ENCODE measurements around the gene CCDC102B. TPM values are rescaled to one million over a fixed set of nuclear protein-coding genes. Genes with fewer than 3 reads are reported as not detected.

Gene CCDC102B
- total RNA-seq, 1 donor from 2014 or later: 8.1 TPM

DNA sequence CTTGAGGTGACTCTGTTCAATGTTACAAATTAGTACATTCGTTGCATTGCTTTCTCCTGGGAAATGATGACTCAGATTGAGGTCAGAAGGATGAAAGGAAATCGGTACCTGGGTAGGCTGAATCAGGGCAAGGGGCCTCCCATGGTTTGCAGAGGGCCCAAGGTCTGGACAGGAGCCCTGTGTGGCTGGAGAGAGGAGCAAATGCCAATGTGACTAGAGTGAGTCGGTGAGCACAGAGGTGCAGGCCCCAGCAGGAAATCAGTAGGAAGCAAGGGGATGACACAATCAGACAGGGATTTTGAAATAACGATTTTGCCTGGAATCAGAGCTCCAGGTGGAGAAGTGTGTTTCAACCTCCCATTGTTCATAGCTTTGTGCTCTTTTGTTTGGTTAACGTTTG is 118.9 kb downstream of the CCDC102B start:
- Mint-ChIP-seq H3K4me3 (ENCODE audit: unreplicated experiment) (no peak overlapping the region), H3K27ac (ENCODE audit: unreplicated experiment) (no peak overlapping the region), H3K27me3 (ENCODE audit: unreplicated experiment) (no peaks in the 10 kb centered on the region), H3K4me1 (ENCODE audit: low read depth, unreplicated experiment) (no peaks in the 10 kb centered on the region), H3K9me3 (ENCODE audit: unreplicated experiment) (no peaks in the 10 kb centered on the region), H3K36me3 (ENCODE audit: unreplicated experiment) (no peaks in the 10 kb centered on the region)
- TF ChIP-seq CTCF (IDR thresholded peaks at IDR 0.05; ENCODE audit: partially characterized antibody, unreplicated experiment): no peak
- no peak for DNase-seq

GRCh38 chr18:68918216-68918615 is 120.3 kb downstream of the CCDC102B start:
- Mint-ChIP-seq H3K27ac (ENCODE audit: unreplicated experiment) (no peak overlapping the region), H3K4me1 (ENCODE audit: low read depth, unreplicated experiment) (no peaks in the 10 kb centered on the region), H3K36me3 (ENCODE audit: unreplicated experiment) (no peaks in the 10 kb centered on the region), H3K9me3 (ENCODE audit: unreplicated experiment) (no peaks in the 10 kb centered on the region), H3K4me3 (ENCODE audit: unreplicated experiment) (no peak overlapping the region), H3K27me3 (ENCODE audit: unreplicated experiment) (no peaks in the 10 kb centered on the region)
- no peak for TF ChIP-seq CTCF (IDR thresholded peaks at IDR 0.05; ENCODE audit: partially characterized antibody, unreplicated experiment)
- no peak for DNase-seq

GRCh38 chr18:68919900-68920299 is 122.0 kb downstream of the CCDC102B start:
- DNase-seq: no peak
- Mint-ChIP-seq H3K4me3 (ENCODE audit: unreplicated experiment) (no peak overlapping the region), H3K9me3 (ENCODE audit: unreplicated experiment) (no peaks in the 10 kb centered on the region), H3K4me1 (ENCODE audit: low read depth, unreplicated experiment) (peaks cover 4% of the 10 kb centered on the region), H3K27me3 (ENCODE audit: unreplicated experiment) (no peaks in the 10 kb centered on the region), H3K36me3 (ENCODE audit: unreplicated experiment) (no peaks in the 10 kb centered on the region), H3K27ac (ENCODE audit: unreplicated experiment) (no peak overlapping the region)
- no peak for TF ChIP-seq CTCF (IDR thresholded peaks at IDR 0.05; ENCODE audit: partially characterized antibody, unreplicated experiment)

GRCh38 chr18:68922392-68922791 is 124.5 kb downstream of the CCDC102B start:
- Mint-ChIP-seq H3K4me3 (ENCODE audit: unreplicated experiment) (no peak overlapping the region), H3K4me1 (ENCODE audit: low read depth, unreplicated experiment) (peaks cover 8% of the 10 kb centered on the region), H3K36me3 (ENCODE audit: unreplicated experiment) (no peaks in the 10 kb centered on the region), H3K9me3 (ENCODE audit: unreplicated experiment) (no peaks in the 10 kb centered on the region), H3K27ac (ENCODE audit: unreplicated experiment) (no peak overlapping the region), H3K27me3 (ENCODE audit: unreplicated experiment) (no peaks in the 10 kb centered on the region)
- DNase-seq: no peak
- no peak for TF ChIP-seq CTCF (IDR thresholded peaks at IDR 0.05; ENCODE audit: partially characterized antibody, unreplicated experiment)

DNA sequence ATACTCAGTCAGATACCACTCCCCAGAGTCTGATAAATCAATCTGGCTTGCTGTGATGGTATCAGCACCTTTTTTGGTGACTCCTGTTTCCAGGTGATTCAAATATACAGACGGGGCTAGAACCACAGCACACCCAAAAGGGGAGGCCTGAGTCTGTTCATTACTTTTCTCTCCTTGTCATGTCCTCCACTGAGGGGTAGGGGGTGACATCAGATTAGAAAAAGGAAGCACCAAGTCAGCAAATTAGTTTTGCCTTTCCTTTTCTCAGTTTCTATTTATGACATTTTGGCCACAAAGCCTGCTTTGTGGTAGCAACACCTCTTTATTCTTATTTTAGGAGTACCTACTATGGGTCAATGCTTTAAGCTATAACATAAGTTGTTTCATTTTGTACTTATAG is 127.4 kb downstream of the CCDC102B start:
- no peak for DNase-seq
- no peak overlapping the region for H3K27ac Mint-ChIP-seq (ENCODE audit: unreplicated experiment)
- TF ChIP-seq CTCF (IDR thresholded peaks at IDR 0.05; ENCODE audit: partially characterized antibody, unreplicated experiment): peak; percentile 35

More for the DNA sequence above, 127.4 kb downstream of the CCDC102B start:
- Mint-ChIP-seq H3K36me3 (ENCODE audit: unreplicated experiment) (no peaks in the 10 kb centered on the region), H3K4me3 (ENCODE audit: unreplicated experiment) (no peak overlapping the region), H3K4me1 (ENCODE audit: low read depth, unreplicated experiment) (peaks cover 8% of the 10 kb centered on the region), H3K27me3 (ENCODE audit: unreplicated experiment) (no peaks in the 10 kb centered on the region), H3K9me3 (ENCODE audit: unreplicated experiment) (no peaks in the 10 kb centered on the region)
